HEK293 (cell line): ENCODE data around the gene C19orf53.

Source experiments
- CTCF ChIA-PET: fragments of 350-600 bp; formaldehyde crosslinking; extraction: SDS; loops from one replicate; lab custom pipeline; 2021; ENCODE audit warnings: antibody characterized with exemption; lab: Yijun Ruan, JAX
- POLR2A ChIA-PET: fragments of 300-600 bp; formaldehyde crosslinking; extraction: SDS; loops from one replicate; lab custom pipeline; 2020; ENCODE audit warnings: antibody characterized with exemption, inconsistent platforms; lab: Yijun Ruan, JAX
- H3K27ac ChIP-seq: fragments of 200-500 bp; sonication (Bioruptor generic); 2 replicates; pipeline ENCODE4 v1.5.1; 2014; ENCODE audit warnings: low read depth, low read length, control low read depth, inconsistent platforms; ENCODE audit errors: extremely low read depth
- H3K36me3 ChIP-seq, 2 experiments: fragments of 200-500 bp in 1 of 2; sonication (Bioruptor generic) in 1 of 2; 1 replicate in 1 of 2; 2 replicates in 1 of 2; pipeline ENCODE4 v1.5.1; 2014 to 2017; ENCODE audit warnings: inconsistent platforms in 2 of 2, low read length in 2 of 2; ENCODE audit not compliant: control insufficient read depth in 2 of 2, insufficient read depth in 1 of 2
- H3K4me1 ChIP-seq: fragments of 200-500 bp; sonication (Bioruptor generic); 2 replicates; pipeline ENCODE4 v1.5.1; 2014; ENCODE audit warnings: mild to moderate bottlenecking, low read length, inconsistent platforms; ENCODE audit not compliant: control insufficient read depth, insufficient read depth
- H3K4me3 ChIP-seq: 2 replicates; pipeline ENCODE4 v1.5.1; 2011; ENCODE audit warnings: low read depth, mild to moderate bottlenecking, control low read depth, low read length, moderate library complexity
- H3K9me3 ChIP-seq: fragments of 200-500 bp; sonication (Bioruptor generic); 2 replicates; pipeline ENCODE4 v1.5.1; 2014; ENCODE audit warnings: low read depth, low read length, inconsistent platforms; ENCODE audit not compliant: control insufficient read depth, insufficient read depth
- HOXC10 ChIP-seq: sonication (generic); formaldehyde crosslinking; IDR thresholded peaks from 2 replicates; pipeline ENCODE4 v1.8.1; 2023; ENCODE audit warnings: mild to moderate bottlenecking, missing genetic modification reagents
- MYNN ChIP-seq: fragments of 450-650 bp; formaldehyde crosslinking; IDR thresholded peaks from 2 replicates; pipeline ENCODE4 v1.5.1; 2016; ENCODE audit warnings: missing biosample characterization, missing genetic modification characterization, borderline replicate concordance
- SALL2 ChIP-seq: fragments of 450-650 bp; formaldehyde crosslinking; IDR thresholded peaks from 2 replicates; pipeline ENCODE4 v1.5.0; 2017; ENCODE audit warnings: missing biosample characterization, mild to moderate bottlenecking, missing genetic modification characterization, borderline replicate concordance
- SCRT2 ChIP-seq: fragments of 450-650 bp; formaldehyde crosslinking; IDR thresholded peaks from 2 replicates; pipeline ENCODE4 v1.5.1; 2016; ENCODE audit warnings: missing biosample characterization, missing genetic modification characterization
- WT1 ChIP-seq: fragments of 450-650 bp; formaldehyde crosslinking; IDR thresholded peaks from 2 replicates; pipeline ENCODE4 v1.5.1; 2016; ENCODE audit warnings: missing biosample characterization, missing genetic modification characterization
- YY1 ChIP-seq: fragments of 450-650 bp; formaldehyde crosslinking; IDR thresholded peaks from 2 replicates; pipeline ENCODE4 v1.5.1; 2018; ENCODE audit warnings: missing biosample characterization, missing genetic modification characterization
- ZBTB11 ChIP-seq: fragments of 450-650 bp; formaldehyde crosslinking; conservative IDR thresholded peaks from 2 replicates; pipeline ENCODE4 v1.5.1; 2016; ENCODE audit warnings: low read depth, missing biosample characterization, missing genetic modification characterization
- ZBTB20 ChIP-seq: fragments of 450-650 bp; formaldehyde crosslinking; IDR thresholded peaks from 2 replicates; pipeline ENCODE4 v1.5.1; 2016; ENCODE audit warnings: missing biosample characterization, missing genetic modification characterization
- ZBTB21 ChIP-seq: fragments of 450-650 bp; formaldehyde crosslinking; IDR thresholded peaks from 2 replicates; pipeline ENCODE4 v1.5.1; 2017; ENCODE audit warnings: missing biosample characterization, missing genetic modification characterization
- ZBTB48 ChIP-seq: fragments of 450-650 bp; formaldehyde crosslinking; IDR thresholded peaks from 2 replicates; pipeline ENCODE4 v1.5.1; 2016; ENCODE audit warnings: missing biosample characterization, missing genetic modification characterization
- ZNF133 ChIP-seq: fragments of 450-650 bp; formaldehyde crosslinking; IDR thresholded peaks from 2 replicates; pipeline ENCODE4 v1.5.1; 2016; ENCODE audit warnings: missing biosample characterization, missing genetic modification characterization
- ZNF174 ChIP-seq: fragments of 450-650 bp; formaldehyde crosslinking; IDR thresholded peaks from 2 replicates; pipeline ENCODE4 v1.5.0; 2017; ENCODE audit warnings: missing biosample characterization, mild to moderate bottlenecking, missing genetic modification characterization
- ZNF18 ChIP-seq: fragments of 450-650 bp; formaldehyde crosslinking; IDR thresholded peaks from 2 replicates; pipeline ENCODE4 v1.5.1; 2016; ENCODE audit warnings: missing biosample characterization, missing genetic modification characterization
- ZNF223 ChIP-seq: fragments of 450-650 bp; formaldehyde crosslinking; IDR thresholded peaks from 2 replicates; pipeline ENCODE4 v1.5.1; 2016; ENCODE audit warnings: missing biosample characterization, missing genetic modification characterization
- ZNF335 ChIP-seq: fragments of 450-650 bp; formaldehyde crosslinking; conservative IDR thresholded peaks from 2 replicates; pipeline ENCODE4 v1.5.1; 2016; ENCODE audit warnings: missing biosample characterization, missing genetic modification characterization
- ZNF341 ChIP-seq: fragments of 450-650 bp; formaldehyde crosslinking; IDR thresholded peaks from 2 replicates; pipeline ENCODE4; 2016; ENCODE audit warnings: low read depth, missing biosample characterization, missing genetic modification characterization
- ZNF398 ChIP-seq: fragments of 450-650 bp; formaldehyde crosslinking; IDR thresholded peaks from 2 replicates; pipeline ENCODE4 v1.5.1; 2017; ENCODE audit warnings: missing biosample characterization, missing genetic modification characterization
- ZNF521 ChIP-seq: fragments of 450-650 bp; formaldehyde crosslinking; IDR thresholded peaks from 2 replicates; pipeline ENCODE4 v1.5.1; 2017; ENCODE audit warnings: missing biosample characterization, mild to moderate bottlenecking, missing genetic modification characterization
- ZNF629 ChIP-seq: fragments of 450-650 bp; formaldehyde crosslinking; IDR thresholded peaks from 2 replicates; pipeline ENCODE4 v1.5.1; 2017; ENCODE audit warnings: missing biosample characterization, missing genetic modification characterization
- ZNF654 ChIP-seq: fragments of 450-650 bp; formaldehyde crosslinking; IDR thresholded peaks from 2 replicates; pipeline ENCODE4 v1.5.1; 2016; ENCODE audit warnings: low read depth, missing biosample characterization, missing genetic modification characterization
- ZNF704 ChIP-seq: fragments of 450-650 bp; formaldehyde crosslinking; IDR thresholded peaks from 2 replicates; pipeline ENCODE4 v1.5.1; 2016; ENCODE audit warnings: missing biosample characterization, missing genetic modification characterization

Gene C19orf53

GRCh38 chr19:13747098-13747453 is 27.2 kb upstream of the C19orf53 start:
- POLR2A ChIA-PET = interaction anchor here (0.6 to 2.9 kb wide), 14 partner anchors 9 to 1603 kb away, joined by 3 to 31 read pairs (median 4); partner anchors contain the start of genes C19orf53 and MRI1
- H3K36me3 ChIP-seq = peaks cover 3 to 7% of the 10 kb centered on the region in 2 experiments; a peak in 2 of 3 replicates
- H3K9me3 ChIP-seq = no peaks in the 10 kb centered on the region
- CTCF ChIA-PET = interaction anchor here (0.7 to 1.9 kb wide), 5 partner anchors 69 to 157 kb away, joined by 3 to 7 read pairs (median 3); no protein-coding TSS in a partner anchor
- H3K27ac ChIP-seq = no peak overlapping the region
- no peak overlapping the region for H3K4me3 ChIP-seq
- TF ChIP-seq MYNN (tag by site-specific recombination) (peak; percentile 61; the same call in 1 of the 2 replicates), ZNF704 (tag by site-specific recombination) (no peak), SALL2 (tag by site-specific recombination) (no peak), ZNF398 (no peak), ZBTB48 (tag by site-specific recombination) (no peak), ZNF133 (no peak)
- no peaks in the 10 kb centered on the region for H3K4me1 ChIP-seq

GRCh38 chr19:13748169-13748828 is 26.0 kb upstream of the C19orf53 start:
- POLR2A ChIA-PET = interaction anchor here (0.6 to 2.9 kb wide), 17 partner anchors 10 to 642 kb away, joined by 3 to 31 read pairs (median 5); partner anchors contain the start of genes ASF1B, C19orf53, MRI1 and ZSWIM4

More at GRCh38 chr19:13748169-13748828, 26.0 kb upstream of the C19orf53 start:
- TF ChIP-seq WT1 (no peak), ZNF223 (tag by site-specific recombination) (0 out of 2 replicates have a peak, but pooled peaks have one; percentile 12), MYNN (tag by site-specific recombination) (no peak), ZNF654 (tag by site-specific recombination) (no peak), ZNF335 (tag by site-specific recombination) (peak; percentile 99), ZNF521 (tag by site-specific recombination) (no peak), ZNF629 (tag by site-specific recombination) (peak; percentile 51), ZNF174 (tag by site-specific recombination) (no peak), YY1 (tag by site-specific recombination) (peak; percentile 51; the same call in 1 of the 2 replicates), ZNF18 (tag by site-specific recombination) (no peak), HOXC10 (CRISPR knock-in tag) (0 out of 2 replicates have a peak, but pooled peaks have one; percentile 31), SCRT2 (tag by site-specific recombination) (no peak), ZNF341 (tag by site-specific recombination) (peak; percentile 64), ZBTB21 (tag by site-specific recombination) (0 out of 2 replicates have a peak, but pooled peaks have one; percentile 37), ZBTB11 (tag by site-specific recombination) (0 out of 2 replicates have a peak, but pooled peaks have one; percentile 14), ZBTB20 (tag by site-specific recombination) (0 out of 2 replicates have a peak, but pooled peaks have one; percentile 6)
- TF ChIP-seq, all 188 proteins: peak for 9
- Histone ChIP-seq H3K9me3 (no peaks in the 10 kb centered on the region), H3K4me3 (peak overlapping the region; percentile 75), H3K4me1 (no peaks in the 10 kb centered on the region), H3K27ac (peak overlapping the region; percentile 25; the same call in 1 of the 2 replicates), H3K36me3 (peaks cover 10 to 17% of the 10 kb centered on the region in 2 experiments; a peak in 2 of 3 replicates)
- CTCF ChIA-PET = interaction anchor here (0.5 to 1.9 kb wide), 8 partner anchors 68 to 274 kb away, joined by 3 to 7 read pairs (median 3); no protein-coding TSS in a partner anchor
